ENCODE measurements around the gene OR8B3.

OR8B3 gene, protein sequence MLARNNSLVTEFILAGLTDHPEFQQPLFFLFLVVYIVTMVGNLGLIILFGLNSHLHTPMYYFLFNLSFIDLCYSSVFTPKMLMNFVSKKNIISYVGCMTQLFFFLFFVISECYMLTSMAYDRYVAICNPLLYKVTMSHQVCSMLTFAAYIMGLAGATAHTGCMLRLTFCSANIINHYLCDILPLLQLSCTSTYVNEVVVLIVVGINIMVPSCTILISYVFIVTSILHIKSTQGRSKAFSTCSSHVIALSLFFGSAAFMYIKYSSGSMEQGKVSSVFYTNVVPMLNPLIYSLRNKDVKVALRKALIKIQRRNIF
- total RNA-seq = 0 reads per million in 3 donors

DNA sequence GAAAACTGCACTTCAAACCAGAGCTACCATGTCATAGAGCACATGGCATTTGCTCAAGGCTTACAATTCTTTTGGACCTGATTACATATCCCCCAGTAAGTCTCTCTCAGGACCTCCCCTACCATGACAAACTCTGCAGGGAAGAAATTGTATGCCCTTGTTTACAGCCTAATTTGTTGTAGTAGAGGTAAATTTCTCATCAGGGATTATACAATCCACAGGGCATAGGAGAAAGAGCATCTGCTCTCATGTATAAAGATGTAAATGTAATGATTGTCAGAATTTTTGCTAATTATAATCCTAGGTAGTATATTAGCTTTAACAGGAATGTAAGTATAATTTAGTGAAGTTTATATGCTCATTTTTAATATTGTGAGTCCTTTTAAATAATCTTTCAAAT lies at the start of gene OR8B3:
OR8B3 (minus strand) TSS at position 101 of the 400 bp plus-strand sequence. CDS start 1,673 bp downstream, outside the sequence.
- no peak within 1 kb of the TSS for H3K27ac ChIP-seq (ENCODE audit: insufficient read depth, low read length, poor library complexity, severe bottlenecking)
- no peak for DNase-seq
- H3K27me3 ChIP-seq (replicated peaks; ENCODE audit: control insufficient read depth, insufficient read depth, low read length, poor library complexity, severe bottlenecking) = no peaks in the 10 kb centered on the region
- H3K4me1 ChIP-seq (ENCODE audit: control insufficient read depth, insufficient read depth, low read length, poor library complexity, severe bottlenecking) = no peaks in the 10 kb centered on the region
- no peak within 1 kb of the TSS for H3K4me3 ChIP-seq (ENCODE audit: insufficient read depth, low read depth, low read length, poor library complexity, severe bottlenecking)
- no peaks in the 10 kb centered on the region for H3K9me3 ChIP-seq (ENCODE audit: control insufficient read depth, low read length)
- H3K36me3 ChIP-seq (ENCODE audit: control insufficient read depth, insufficient read depth, low read length) = no peaks in the 10 kb centered on the region

DNA sequence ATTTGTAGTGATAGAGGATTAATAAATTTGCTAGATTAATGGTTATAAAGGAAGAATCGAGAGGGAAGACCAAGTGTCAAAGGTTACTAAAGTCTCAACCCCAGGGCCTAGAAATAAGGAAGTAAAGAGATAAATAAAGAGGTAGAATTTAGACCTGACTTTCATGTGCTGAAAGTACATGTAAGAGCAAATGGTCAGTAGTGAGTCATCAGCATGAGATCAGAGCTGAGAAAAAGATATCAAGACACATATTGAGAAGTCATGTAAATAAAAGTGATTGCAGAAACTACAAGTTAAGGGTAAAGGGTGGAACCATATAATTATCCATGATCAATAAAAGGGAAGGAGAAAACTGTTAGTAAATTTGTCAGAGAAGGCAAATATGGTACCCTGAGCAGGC lies 48.1 kb upstream of the OR8B3 start:
- H3K4me3 ChIP-seq (ENCODE audit: insufficient read depth, low read depth, low read length, poor library complexity, severe bottlenecking) = no peak overlapping the region
- H3K36me3 ChIP-seq (ENCODE audit: control insufficient read depth, insufficient read depth, low read length) = no peaks in the 10 kb centered on the region
- no peak overlapping the region for H3K27ac ChIP-seq (ENCODE audit: insufficient read depth, low read length, poor library complexity, severe bottlenecking)
- H3K27me3 ChIP-seq (replicated peaks; ENCODE audit: control insufficient read depth, insufficient read depth, low read length, poor library complexity, severe bottlenecking) = no peaks in the 10 kb centered on the region
- DNase-seq = no peak
- H3K4me1 ChIP-seq (ENCODE audit: control insufficient read depth, insufficient read depth, low read length, poor library complexity, severe bottlenecking) = no peaks in the 10 kb centered on the region
- H3K9me3 ChIP-seq (ENCODE audit: control insufficient read depth, low read length) = no peaks in the 10 kb centered on the region

DNA sequence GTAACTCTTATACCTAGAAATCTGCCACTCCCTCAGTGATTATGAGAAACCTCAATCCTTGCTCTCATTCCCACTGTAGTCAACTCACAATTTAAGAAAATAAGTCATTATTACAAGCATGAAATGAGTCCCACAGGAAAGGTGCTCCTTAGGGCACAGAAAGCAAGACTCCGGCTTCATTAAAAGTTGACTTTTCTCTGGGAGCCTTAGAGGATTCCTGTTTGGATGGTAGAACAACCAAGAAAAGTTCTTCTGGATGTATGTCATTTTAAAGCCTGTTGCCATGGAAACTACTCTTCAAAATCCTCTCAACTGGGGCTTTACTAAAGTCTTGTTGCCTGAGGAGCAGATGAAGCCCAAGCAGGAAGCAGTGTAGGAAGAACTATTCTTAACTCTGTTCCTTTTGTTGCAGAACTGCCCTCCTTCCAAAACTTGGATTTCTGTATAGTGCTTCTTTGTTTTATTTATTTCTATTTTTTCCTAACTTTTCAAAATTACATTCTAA lies 46.9 kb upstream of the OR8B3 start, which contains the start of gene OR8B8:
OR8B8 (minus strand) TSS at position 51 of the 505 bp plus-strand sequence. CDS start 4,611 bp downstream, outside the sequence.
- no peaks in the 10 kb centered on the region for H3K9me3 ChIP-seq (ENCODE audit: control insufficient read depth, low read length)
- no peaks in the 10 kb centered on the region for H3K36me3 ChIP-seq (ENCODE audit: control insufficient read depth, insufficient read depth, low read length)
- H3K4me3 ChIP-seq (ENCODE audit: insufficient read depth, low read depth, low read length, poor library complexity, severe bottlenecking) = no peak within 1 kb of the TSS
- DNase-seq = no peak
- H3K27me3 ChIP-seq (replicated peaks; ENCODE audit: control insufficient read depth, insufficient read depth, low read length, poor library complexity, severe bottlenecking) = no peaks in the 10 kb centered on the region
- no peaks in the 10 kb centered on the region for H3K4me1 ChIP-seq (ENCODE audit: control insufficient read depth, insufficient read depth, low read length, poor library complexity, severe bottlenecking)
- H3K27ac ChIP-seq (ENCODE audit: insufficient read depth, low read length, poor library complexity, severe bottlenecking) = no peak within 1 kb of the TSS

DNA sequence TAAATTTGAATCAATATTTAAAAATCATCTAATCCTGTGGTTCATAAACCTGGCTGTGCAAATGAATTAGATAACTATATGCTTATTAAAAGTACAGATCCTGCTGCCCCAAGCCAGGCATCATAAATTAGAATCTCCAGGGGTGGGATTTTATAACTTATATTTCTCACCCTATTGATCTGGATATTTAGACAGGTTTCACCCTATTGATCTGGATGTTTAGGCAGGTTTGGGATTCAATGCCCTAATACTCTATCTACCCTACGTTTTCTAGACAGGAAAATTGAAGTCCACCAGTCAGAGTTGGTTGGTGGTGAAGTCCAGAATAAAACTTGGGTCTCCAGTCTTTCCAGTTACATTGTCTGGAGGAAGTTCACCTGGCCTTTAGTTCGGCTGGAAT lies 44.0 kb upstream of the OR8B3 start:
- Histone ChIP-seq H3K4me3 (ENCODE audit: insufficient read depth, low read depth, low read length, poor library complexity, severe bottlenecking) (no peak overlapping the region), H3K4me1 (ENCODE audit: control insufficient read depth, insufficient read depth, low read length, poor library complexity, severe bottlenecking) (no peaks in the 10 kb centered on the region), H3K27ac (ENCODE audit: insufficient read depth, low read length, poor library complexity, severe bottlenecking) (no peak overlapping the region), H3K9me3 (ENCODE audit: control insufficient read depth, low read length) (no peaks in the 10 kb centered on the region), H3K36me3 (ENCODE audit: control insufficient read depth, insufficient read depth, low read length) (no peaks in the 10 kb centered on the region), H3K27me3 (replicated peaks; ENCODE audit: control insufficient read depth, insufficient read depth, low read length, poor library complexity, severe bottlenecking) (no peaks in the 10 kb centered on the region)
- DNase-seq = no peak

DNA sequence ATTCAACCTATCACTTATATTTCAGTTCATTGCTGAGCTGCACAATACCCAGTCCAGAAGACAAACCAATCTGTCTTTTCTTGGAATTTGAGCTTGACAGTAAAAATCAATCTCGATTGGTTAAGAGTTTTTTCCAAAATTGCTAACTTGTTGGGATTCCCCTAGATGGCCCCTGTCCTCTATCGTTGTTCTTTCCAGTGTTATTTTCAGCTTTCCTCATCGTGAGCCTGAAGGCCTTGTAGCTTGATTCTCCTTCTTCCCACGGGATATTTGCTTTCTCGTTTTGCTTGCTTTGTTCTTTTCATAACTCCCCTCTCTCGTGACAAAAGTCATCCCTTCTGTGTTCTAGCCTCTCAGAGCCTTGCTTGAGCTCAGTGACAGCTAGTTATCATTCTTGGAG lies 43.6 kb upstream of the OR8B3 start:
- no peaks in the 10 kb centered on the region for H3K36me3 ChIP-seq (ENCODE audit: control insufficient read depth, insufficient read depth, low read length)
- H3K27ac ChIP-seq (ENCODE audit: insufficient read depth, low read length, poor library complexity, severe bottlenecking) = no peak overlapping the region
- H3K27me3 ChIP-seq (replicated peaks; ENCODE audit: control insufficient read depth, insufficient read depth, low read length, poor library complexity, severe bottlenecking) = no peaks in the 10 kb centered on the region
- no peak for DNase-seq
- H3K4me3 ChIP-seq (ENCODE audit: insufficient read depth, low read depth, low read length, poor library complexity, severe bottlenecking) = no peak overlapping the region
- no peaks in the 10 kb centered on the region for H3K9me3 ChIP-seq (ENCODE audit: control insufficient read depth, low read length)
- no peaks in the 10 kb centered on the region for H3K4me1 ChIP-seq (ENCODE audit: control insufficient read depth, insufficient read depth, low read length, poor library complexity, severe bottlenecking)

DNA sequence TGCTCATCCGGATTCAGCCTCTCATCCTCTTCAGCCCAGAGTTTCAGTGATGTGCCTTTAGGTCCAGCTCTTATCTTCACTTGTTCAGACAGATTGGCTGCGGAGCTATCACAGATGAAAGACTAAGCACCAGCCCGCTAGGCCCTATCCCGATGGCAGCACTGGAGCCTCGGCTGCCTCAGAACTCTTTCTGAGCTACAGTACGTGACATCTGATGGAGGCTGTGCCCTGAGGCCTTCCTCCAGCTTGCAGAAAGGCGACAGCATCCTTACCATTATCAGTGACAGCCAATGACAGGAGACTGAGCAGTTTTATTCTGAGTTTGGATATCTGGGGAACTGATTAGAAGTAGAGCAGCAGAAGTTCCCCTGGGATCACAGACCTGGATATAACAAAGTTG lies 42.7 kb upstream of the OR8B3 start:
- DNase-seq = no peak
- H3K9me3 ChIP-seq (ENCODE audit: control insufficient read depth, low read length) = no peaks in the 10 kb centered on the region
- no peaks in the 10 kb centered on the region for H3K4me1 ChIP-seq (ENCODE audit: control insufficient read depth, insufficient read depth, low read length, poor library complexity, severe bottlenecking)
- no peaks in the 10 kb centered on the region for H3K36me3 ChIP-seq (ENCODE audit: control insufficient read depth, insufficient read depth, low read length)
- no peak overlapping the region for H3K27ac ChIP-seq (ENCODE audit: insufficient read depth, low read length, poor library complexity, severe bottlenecking)
- no peak overlapping the region for H3K4me3 ChIP-seq (ENCODE audit: insufficient read depth, low read depth, low read length, poor library complexity, severe bottlenecking)
- no peaks in the 10 kb centered on the region for H3K27me3 ChIP-seq (replicated peaks; ENCODE audit: control insufficient read depth, insufficient read depth, low read length, poor library complexity, severe bottlenecking)

DNA sequence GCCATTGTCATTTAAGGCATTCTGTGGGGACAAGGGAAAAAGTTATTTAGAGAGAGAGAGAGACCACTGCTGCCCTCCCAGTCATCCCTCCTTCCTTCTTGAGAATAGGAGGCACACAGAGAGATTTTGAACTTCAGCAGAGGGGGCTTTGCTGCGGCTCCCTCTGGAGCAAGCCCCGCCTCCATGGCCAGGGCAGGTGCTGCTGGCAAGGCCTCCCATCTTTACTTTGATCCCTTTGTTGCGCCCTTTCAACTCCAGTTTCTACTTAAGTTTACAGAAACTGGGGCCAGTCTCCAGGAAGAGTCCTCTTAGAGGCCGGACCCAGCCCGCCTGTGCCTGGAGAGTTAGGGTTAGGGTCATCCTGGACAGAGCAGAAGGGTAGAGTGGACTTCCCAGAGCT lies 42.3 kb upstream of the OR8B3 start:
- no peak for DNase-seq
- H3K27me3 ChIP-seq (replicated peaks; ENCODE audit: control insufficient read depth, insufficient read depth, low read length, poor library complexity, severe bottlenecking) = no peaks in the 10 kb centered on the region
- no peaks in the 10 kb centered on the region for H3K4me1 ChIP-seq (ENCODE audit: control insufficient read depth, insufficient read depth, low read length, poor library complexity, severe bottlenecking)
- H3K27ac ChIP-seq (ENCODE audit: insufficient read depth, low read length, poor library complexity, severe bottlenecking) = no peak overlapping the region
- H3K36me3 ChIP-seq (ENCODE audit: control insufficient read depth, insufficient read depth, low read length) = no peaks in the 10 kb centered on the region
- H3K9me3 ChIP-seq (ENCODE audit: control insufficient read depth, low read length) = no peaks in the 10 kb centered on the region
- no peak overlapping the region for H3K4me3 ChIP-seq (ENCODE audit: insufficient read depth, low read depth, low read length, poor library complexity, severe bottlenecking)

DNA sequence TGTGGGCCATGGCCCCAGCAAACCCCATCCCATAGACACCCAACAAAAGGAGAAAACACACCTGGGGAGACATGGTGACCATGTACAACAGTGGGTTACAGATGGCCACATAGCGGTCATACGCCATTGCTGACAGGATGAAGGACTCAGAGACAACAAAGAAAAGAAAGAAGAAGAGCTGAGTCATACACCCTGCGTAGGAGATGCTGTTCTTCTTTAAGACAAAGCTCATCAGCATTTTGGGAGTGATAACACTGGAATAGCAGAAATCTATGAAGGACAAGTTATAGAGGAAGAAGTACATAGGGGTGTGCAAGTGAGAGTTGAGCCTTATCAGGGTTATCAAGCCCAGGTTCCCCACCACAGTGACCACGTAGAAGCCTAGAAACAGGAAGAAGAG lies 41.8 kb upstream of the OR8B3 start:
- Histone ChIP-seq H3K36me3 (ENCODE audit: control insufficient read depth, insufficient read depth, low read length) (no peaks in the 10 kb centered on the region), H3K9me3 (ENCODE audit: control insufficient read depth, low read length) (no peaks in the 10 kb centered on the region), H3K4me3 (ENCODE audit: insufficient read depth, low read depth, low read length, poor library complexity, severe bottlenecking) (no peak overlapping the region), H3K27me3 (replicated peaks; ENCODE audit: control insufficient read depth, insufficient read depth, low read length, poor library complexity, severe bottlenecking) (no peaks in the 10 kb centered on the region), H3K4me1 (ENCODE audit: control insufficient read depth, insufficient read depth, low read length, poor library complexity, severe bottlenecking) (no peaks in the 10 kb centered on the region), H3K27ac (ENCODE audit: insufficient read depth, low read length, poor library complexity, severe bottlenecking) (no peak overlapping the region)
- DNase-seq = no peak

DNA sequence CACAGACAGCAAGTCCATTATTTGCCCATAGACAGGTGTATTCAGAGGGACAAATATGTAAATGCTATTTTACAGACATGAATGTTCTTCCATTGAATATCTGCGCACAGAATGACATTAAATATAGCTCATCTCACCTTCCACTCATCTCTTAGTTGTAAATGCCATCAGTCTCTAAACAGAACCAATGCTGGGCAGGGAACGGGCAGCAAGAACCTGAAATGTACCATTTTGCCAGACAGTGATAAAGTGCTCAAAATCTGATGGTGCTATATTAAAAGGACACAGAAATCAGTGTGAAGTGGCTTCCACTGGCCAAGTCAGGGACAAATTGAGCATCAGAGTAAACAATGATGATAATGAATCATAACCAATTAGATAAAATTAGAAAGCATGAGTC lies 35.9 kb upstream of the OR8B3 start:
- Histone ChIP-seq H3K27ac (ENCODE audit: insufficient read depth, low read length, poor library complexity, severe bottlenecking) (no peak overlapping the region), H3K9me3 (ENCODE audit: control insufficient read depth, low read length) (no peaks in the 10 kb centered on the region), H3K36me3 (ENCODE audit: control insufficient read depth, insufficient read depth, low read length) (no peaks in the 10 kb centered on the region), H3K4me1 (ENCODE audit: control insufficient read depth, insufficient read depth, low read length, poor library complexity, severe bottlenecking) (no peaks in the 10 kb centered on the region), H3K27me3 (replicated peaks; ENCODE audit: control insufficient read depth, insufficient read depth, low read length, poor library complexity, severe bottlenecking) (no peaks in the 10 kb centered on the region), H3K4me3 (ENCODE audit: insufficient read depth, low read depth, low read length, poor library complexity, severe bottlenecking) (no peak overlapping the region)
- DNase-seq = no peak

DNA sequence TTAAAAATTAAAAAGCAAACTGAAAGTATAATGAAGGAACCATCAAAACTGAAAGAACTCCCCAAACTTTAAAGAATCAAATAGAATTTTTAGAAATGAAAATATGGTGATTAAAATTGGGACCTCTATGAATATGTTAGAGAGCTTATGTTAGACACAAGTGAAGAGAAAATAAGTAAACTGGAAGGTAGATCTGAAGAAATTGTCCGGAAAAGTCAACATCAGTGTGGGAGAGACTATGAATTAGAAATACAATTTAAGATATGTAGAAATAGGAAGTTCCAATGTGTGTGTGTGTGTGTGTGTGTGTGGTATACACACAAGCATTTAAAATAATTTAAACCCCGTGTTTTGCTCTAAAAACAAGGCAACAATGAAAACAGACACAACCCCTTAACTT lies 30.8 kb upstream of the OR8B3 start:
- no peaks in the 10 kb centered on the region for H3K27me3 ChIP-seq (replicated peaks; ENCODE audit: control insufficient read depth, insufficient read depth, low read length, poor library complexity, severe bottlenecking)
- DNase-seq = no peak
- H3K4me1 ChIP-seq (ENCODE audit: control insufficient read depth, insufficient read depth, low read length, poor library complexity, severe bottlenecking) = no peaks in the 10 kb centered on the region
- H3K27ac ChIP-seq (ENCODE audit: insufficient read depth, low read length, poor library complexity, severe bottlenecking) = no peak overlapping the region
- H3K9me3 ChIP-seq (ENCODE audit: control insufficient read depth, low read length) = no peaks in the 10 kb centered on the region
- H3K36me3 ChIP-seq (ENCODE audit: control insufficient read depth, insufficient read depth, low read length) = no peaks in the 10 kb centered on the region
- H3K4me3 ChIP-seq (ENCODE audit: insufficient read depth, low read depth, low read length, poor library complexity, severe bottlenecking) = no peak overlapping the region

Measured in effector memory CD4-positive, alpha-beta T cell (primary cell).